Posterior cingulate gyrus (tissue), 11 donors: ENCODE results near the gene SMOC1.

ENCODE experiments used
- DNase-seq, 10 donors: peaks; one replicate each; pipeline versions ENCODE4 v3.0.0 to v3.0.0-alpha.2; 2020 to 2021; ENCODE audit warnings: mixed read lengths in 3 of 10
- intact Hi-C: fragments of 100-400 bp; cut with DNase I; formaldehyde crosslinking; loops from one replicate; pipeline ENCODE4 v1.15.1; 2023

SMOC1 gene

GRCh38 chr14:69861025-69861569 is 18.1 kb upstream of the SMOC1 start:
- DNase-seq, result no peak
- intact Hi-C loops, result no loop called here

GRCh38 chr14:69863083-69863482 is 16.1 kb upstream of the SMOC1 start:
- intact Hi-C loops, result no loop called here

GRCh38 chr14:69865701-69866365 is 13.4 kb upstream of the SMOC1 start:
- no peak for DNase-seq
- intact Hi-C loops, result no loop called here

More at GRCh38 chr14:69863083-69863482, 16.1 kb upstream of the SMOC1 start:
- DNase-seq, result no peak

- intact Hi-C loops, result no loop called here
Measured at GRCh38 chr14:69868363-69868963, 10.8 kb upstream of the SMOC1 start.

GRCh38 chr14:69870613-69871012 is 8.6 kb upstream of the SMOC1 start:
- no peak for DNase-seq
- intact Hi-C loops, result no loop called here

More at GRCh38 chr14:69868363-69868963, 10.8 kb upstream of the SMOC1 start:
- no peak for DNase-seq

- DNase-seq, result no peak
- intact Hi-C loops, result no loop called here
Measured at GRCh38 chr14:69873877-69874780, 5.1 kb upstream of the SMOC1 start.

GRCh38 chr14:69876221-69876847 is 2.9 kb upstream of the SMOC1 start:
- intact Hi-C loops, result loop anchor here (2.0 to 5.0 kb wide), 3 partner anchors 36 to 152 kb away; no protein-coding TSS in a partner anchor
- no peak for DNase-seq

GRCh38 chr14:69876848-69877306 is 2.3 kb upstream of the SMOC1 start:
- peak in 1 of 10 donors; percentile 57 for DNase-seq
- intact Hi-C loops, result loop anchor here (2.0 to 5.0 kb wide), 3 partner anchors 35 to 152 kb away; no protein-coding TSS in a partner anchor

- no peak for DNase-seq
- intact Hi-C loops, result loop anchor here (2.0 to 5.0 kb wide), 3 partner anchors 35 to 151 kb away; no protein-coding TSS in a partner anchor
Measured at GRCh38 chr14:69877492-69877891, 1.7 kb upstream of the SMOC1 start.

- DNase-seq, result peak in 1 of 10 donors; percentile 63
- intact Hi-C loops, result loop anchor here (5.0 kb wide), 2 partner anchors 34 to 134 kb away; no protein-coding TSS in a partner anchor
Measured at GRCh38 chr14:69878251-69878650, 965 bp upstream of the SMOC1 start.

- peak in 2 of 10 donors; percentile 38 to 79 for DNase-seq
- intact Hi-C loops, result loop anchor here (10.0 kb wide), 1 partner anchor 75 kb away; no protein-coding TSS in a partner anchor
Measured at GRCh38 chr14:69880044-69880487, 850 bp downstream of the SMOC1 start.

- intact Hi-C loops, result loop anchor here (10.0 kb wide), 1 partner anchor 74 kb away; no protein-coding TSS in a partner anchor
- no peak for DNase-seq
Measured at GRCh38 chr14:69880893-69881292, 1.7 kb downstream of the SMOC1 start.

- DNase-seq, result no peak
- intact Hi-C loops, result loop anchor here (10.0 kb wide), 1 partner anchor 73 kb away; no protein-coding TSS in a partner anchor
Measured at GRCh38 chr14:69882116-69882864, 3.1 kb downstream of the SMOC1 start.

- intact Hi-C loops, result loop anchor here (10.0 kb wide), 1 partner anchor 72 kb away; no protein-coding TSS in a partner anchor
- no peak for DNase-seq
Measured at GRCh38 chr14:69882915-69883314, 3.7 kb downstream of the SMOC1 start.

GRCh38 chr14:69886453-69887242 is 7.4 kb downstream of the SMOC1 start:
- no peak for DNase-seq
- intact Hi-C loops, result loop anchor here (10.0 kb wide), 1 partner anchor 68 kb away; no protein-coding TSS in a partner anchor

- intact Hi-C loops, result loop anchor here (10.0 kb wide), 1 partner anchor 67 kb away; no protein-coding TSS in a partner anchor
- DNase-seq, result no peak
Measured at GRCh38 chr14:69887740-69888657, 8.8 kb downstream of the SMOC1 start.

GRCh38 chr14:69891422-69891821 is 12.2 kb downstream of the SMOC1 start:
- DNase-seq, result peak in 2 of 10 donors; percentile 52 to 82
- intact Hi-C loops, result no loop called here
